Effector memory CD8-positive, alpha-beta T cell (primary cell): ENCODE measurements around the gene PLA2G6.
"Not testable (repeated sequence)": the region's sequence is repeated elsewhere in the genome, so short reads cannot be mapped to it uniquely, and the experiment has no call there.

Experiments
- ATAC-seq: fragments of 150-1000 bp; cut with Tn5 transposase; replicated peaks from 2 replicates; pipeline ENCODE4 v1.10.0; 2021; ENCODE audit warnings: mild to moderate bottlenecking, moderate library complexity
- DNase-seq, 3 experiments: peaks; one replicate each; pipeline ENCODE4 v3.0.0; 2021
- H3K27ac Mint-ChIP-seq, 2 donors: one replicate each; pipeline ENCODE4 v1.8.0; 2022; ENCODE audit warnings: mild to moderate bottlenecking in 2 of 2, mixed read lengths in 2 of 2, moderate library complexity in 2 of 2
- H3K27me3 Mint-ChIP-seq, 2 donors: one replicate each; pipeline ENCODE4 v1.8.0; 2022; ENCODE audit warnings: mixed read lengths in 2 of 2
- H3K36me3 Mint-ChIP-seq: one replicate; pipeline ENCODE4 v1.8.0; 2022; ENCODE audit warnings: mild to moderate bottlenecking, moderate library complexity, mixed read lengths; ENCODE audit not compliant: insufficient read depth
- H3K4me1 Mint-ChIP-seq, 2 donors: one replicate each; pipeline ENCODE4 v1.8.0; 2022; ENCODE audit warnings: low read depth in 2 of 2, mixed read lengths in 2 of 2
- H3K4me3 Mint-ChIP-seq, 2 donors: one replicate each; pipeline ENCODE4 v1.8.0; 2022; ENCODE audit warnings: mild to moderate bottlenecking in 2 of 2, mixed read lengths in 2 of 2, moderate library complexity in 2 of 2
- H3K9me3 Mint-ChIP-seq, 2 donors: one replicate each; pipeline ENCODE4 v1.8.0; 2022; ENCODE audit warnings: mixed read lengths in 2 of 2

PLA2G6 gene

DNA sequence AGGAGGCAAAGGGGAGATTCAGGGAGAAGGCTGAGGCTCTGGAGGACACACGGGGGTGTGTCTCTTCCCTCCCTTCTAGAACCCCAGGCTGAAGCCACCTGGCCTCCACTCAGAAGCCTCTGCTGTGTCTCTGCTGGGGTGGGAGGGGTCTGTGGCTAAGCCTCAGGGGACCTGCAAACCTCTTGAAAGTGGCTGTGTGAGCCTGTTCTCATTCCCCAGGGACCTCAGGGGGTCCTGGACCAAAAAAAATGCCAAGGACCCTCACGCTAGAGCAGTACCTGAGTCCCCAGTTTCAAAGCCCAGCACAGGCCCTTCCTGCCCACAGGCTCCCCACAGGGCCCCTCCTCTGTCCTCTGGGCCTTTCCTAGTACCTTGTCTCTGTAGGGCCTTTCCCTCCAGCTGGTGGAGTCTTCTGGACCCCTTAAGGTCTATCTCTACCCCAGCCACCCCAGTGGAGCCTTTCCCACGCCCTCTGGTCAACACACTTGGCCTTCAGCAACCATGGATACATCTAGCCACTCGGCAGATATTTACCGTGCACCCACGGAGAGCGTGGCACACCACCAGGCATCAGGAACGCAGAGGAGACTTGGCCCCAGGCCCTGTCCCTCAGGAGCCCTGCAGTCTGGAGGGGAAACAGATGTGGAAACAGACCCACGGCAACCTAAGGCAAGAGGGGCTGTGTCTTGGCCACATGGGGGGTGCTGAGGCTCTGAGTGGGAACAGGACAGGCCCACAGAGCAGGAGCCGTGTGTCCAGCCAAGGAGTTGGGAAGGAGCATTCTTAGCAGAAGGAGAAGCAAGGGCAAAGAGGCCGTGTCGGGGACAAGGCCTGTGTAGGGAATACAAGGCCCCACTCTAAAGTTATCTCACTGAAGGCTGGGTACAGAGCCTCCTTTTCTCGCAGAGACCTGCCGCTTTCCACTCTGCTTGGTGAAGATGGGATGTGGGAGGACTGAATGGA is 18.5 kb downstream of the PLA2G6 start:
- ATAC-seq (no peak), DNase-seq (no peak)
- Mint-ChIP-seq H3K9me3 (no peaks in the 10 kb centered on the region), H3K4me1 (peaks cover 16 to 25% of the 10 kb centered on the region in 2 donors), H3K36me3 (peaks cover 20% of the 10 kb centered on the region), H3K27me3 (no peaks in the 10 kb centered on the region), H3K27ac (peak overlapping the region in 1 of 2 donors; percentile 62), H3K4me3 (no peak overlapping the region)

DNA sequence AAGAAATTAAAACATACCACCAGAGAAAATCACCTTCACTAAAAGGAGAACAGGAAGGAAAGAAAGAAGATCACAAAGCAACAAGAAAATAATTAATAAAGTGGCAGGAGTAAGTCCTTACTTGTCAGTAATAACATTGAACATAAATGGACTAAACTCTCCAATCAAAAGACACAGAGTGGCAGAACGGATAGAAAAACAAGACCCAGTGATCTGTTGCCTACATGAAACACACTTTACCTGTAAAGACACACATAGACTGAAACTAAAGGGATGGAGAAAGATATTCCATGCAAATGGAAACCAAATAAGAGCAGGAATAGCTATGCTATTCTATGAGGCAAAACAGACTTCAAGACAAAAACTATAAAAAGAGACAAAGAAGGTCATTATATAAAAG is 25.9 kb downstream of the PLA2G6 start:
- H3K27me3 Mint-ChIP-seq: no peaks in the 10 kb centered on the region
- H3K9me3 Mint-ChIP-seq: no peaks in the 10 kb centered on the region
- peaks cover 4% of the 10 kb centered on the region for H3K36me3 Mint-ChIP-seq
- DNase-seq (no peak), ATAC-seq (no peak)
- no peak overlapping the region for H3K27ac Mint-ChIP-seq
- peaks cover 4 to 24% of the 10 kb centered on the region in 2 donors for H3K4me1 Mint-ChIP-seq
- H3K4me3 Mint-ChIP-seq: no peak overlapping the region

DNA sequence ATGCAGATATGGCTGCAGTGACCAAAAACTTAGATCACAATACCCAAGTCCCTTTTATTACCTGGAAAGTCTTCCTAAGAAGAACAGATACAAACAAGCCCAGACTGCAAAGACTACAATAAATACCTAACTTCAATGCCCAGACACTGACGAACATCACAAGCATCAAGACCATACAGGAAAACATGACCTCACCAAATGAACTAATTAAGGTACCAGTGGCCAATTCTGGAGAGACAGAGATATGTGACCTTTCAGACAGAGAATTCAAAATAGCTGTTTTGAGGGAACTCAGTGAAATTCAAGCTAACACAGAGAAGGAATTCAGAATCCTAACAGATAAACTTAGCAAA is 27.1 kb downstream of the PLA2G6 start:
- DNase-seq, ATAC-seq, H3K9me3 Mint-ChIP-seq, H3K36me3 Mint-ChIP-seq, H3K27ac Mint-ChIP-seq, H3K27me3 Mint-ChIP-seq, H3K4me3 Mint-ChIP-seq: not testable (repeated sequence)
- peaks cover 4 to 21% of the 10 kb centered on the region in 2 donors for H3K4me1 Mint-ChIP-seq

DNA sequence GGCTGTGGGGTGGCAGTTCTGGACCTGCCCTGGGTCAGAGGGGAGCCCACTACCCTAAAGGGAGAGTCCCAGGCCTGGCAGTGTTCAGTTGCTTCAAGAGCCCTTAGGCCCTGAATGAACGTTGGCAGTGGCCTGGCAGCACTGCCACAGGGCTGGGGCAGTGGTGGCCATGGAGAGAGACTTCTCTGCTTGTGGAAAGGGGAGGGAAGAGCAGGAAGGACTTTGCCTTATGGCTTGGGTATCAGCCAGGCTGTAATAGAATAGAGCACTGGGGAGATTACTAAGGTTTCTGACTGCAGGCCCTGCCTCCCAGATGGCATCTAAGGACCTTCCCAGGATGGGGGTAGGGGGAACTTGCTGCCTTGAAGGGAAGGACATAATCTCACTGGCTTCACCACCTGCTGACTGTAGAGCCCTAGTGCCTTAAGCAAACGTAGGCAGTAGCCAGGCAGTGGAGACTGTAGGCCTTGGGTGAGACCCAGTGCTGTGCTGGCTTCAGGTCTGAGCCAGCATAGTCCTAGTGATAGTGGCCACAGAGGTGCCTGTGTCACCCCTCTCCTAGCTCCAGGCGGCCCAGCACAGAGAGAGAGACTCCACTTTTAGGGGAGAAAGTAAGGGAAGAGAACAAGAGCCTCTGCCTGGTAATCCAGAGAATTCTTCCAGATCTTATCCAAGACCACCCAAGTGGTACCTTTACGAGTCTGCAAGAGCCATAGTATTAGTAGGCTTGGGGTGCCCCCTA is 27.6 kb downstream of the PLA2G6 start:
- DNase-seq (no peak), ATAC-seq (no peak)
- Mint-ChIP-seq H3K9me3 (no peaks in the 10 kb centered on the region), H3K4me1 (peaks cover 4 to 19% of the 10 kb centered on the region in 2 donors), H3K4me3 (no peak overlapping the region), H3K27me3 (no peaks in the 10 kb centered on the region), H3K36me3 (no peaks in the 10 kb centered on the region), H3K27ac (peak overlapping the region in 1 of 2 donors; percentile 51)

DNA sequence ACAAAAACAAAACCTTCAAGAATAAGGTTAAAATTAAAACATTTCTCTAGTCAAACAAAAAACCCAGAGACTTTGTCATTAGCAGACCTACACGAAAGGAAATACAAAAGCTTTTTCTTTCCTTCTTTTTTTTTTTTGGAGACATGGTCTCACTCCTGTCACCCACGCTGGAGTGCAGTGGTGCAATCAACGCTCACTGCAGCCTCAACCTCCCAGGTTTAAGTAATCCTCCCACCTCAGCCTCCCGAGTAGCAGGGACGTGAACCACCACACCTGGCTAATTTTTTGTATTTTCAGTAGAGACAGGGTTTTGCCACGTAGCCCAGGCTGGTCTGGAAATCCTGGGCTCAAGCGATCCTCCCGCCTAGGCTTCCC is 30.5 kb downstream of the PLA2G6 start:
- Mint-ChIP-seq H3K4me1 (peaks cover 4 to 10% of the 10 kb centered on the region in 2 donors), H3K9me3 (no peaks in the 10 kb centered on the region), H3K36me3 (peaks cover 3% of the 10 kb centered on the region), H3K27ac (no peak overlapping the region), H3K27me3 (no peaks in the 10 kb centered on the region), H3K4me3 (no peak overlapping the region)
- ATAC-seq (no peak), DNase-seq (no peak)

DNA sequence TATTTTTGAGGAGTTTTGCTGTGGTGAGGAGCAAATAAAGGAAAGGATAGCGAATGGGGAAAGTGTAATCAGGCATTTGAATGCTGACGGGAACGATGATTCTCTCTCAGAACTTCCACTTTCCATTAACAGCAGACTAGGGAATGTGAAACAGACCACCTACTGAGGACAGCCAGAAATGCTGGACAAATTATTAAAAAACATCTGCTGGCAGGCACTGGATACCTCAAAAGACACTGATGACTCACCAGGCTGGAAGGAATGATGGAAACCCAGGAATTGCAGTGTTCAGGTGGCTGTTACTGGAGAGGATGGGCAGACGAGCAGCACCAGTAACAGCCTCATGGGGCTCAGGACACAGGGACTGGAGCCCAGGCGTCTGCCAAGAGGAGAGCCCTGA is 33.4 kb downstream of the PLA2G6 start:
- Mint-ChIP-seq H3K27ac (no peak overlapping the region), H3K4me3 (no peak overlapping the region), H3K4me1 (peaks cover 8 to 10% of the 10 kb centered on the region in 2 donors), H3K27me3 (no peaks in the 10 kb centered on the region), H3K9me3 (no peaks in the 10 kb centered on the region), H3K36me3 (peaks cover 17% of the 10 kb centered on the region)
- DNase-seq: no peak
- no peak for ATAC-seq

DNA sequence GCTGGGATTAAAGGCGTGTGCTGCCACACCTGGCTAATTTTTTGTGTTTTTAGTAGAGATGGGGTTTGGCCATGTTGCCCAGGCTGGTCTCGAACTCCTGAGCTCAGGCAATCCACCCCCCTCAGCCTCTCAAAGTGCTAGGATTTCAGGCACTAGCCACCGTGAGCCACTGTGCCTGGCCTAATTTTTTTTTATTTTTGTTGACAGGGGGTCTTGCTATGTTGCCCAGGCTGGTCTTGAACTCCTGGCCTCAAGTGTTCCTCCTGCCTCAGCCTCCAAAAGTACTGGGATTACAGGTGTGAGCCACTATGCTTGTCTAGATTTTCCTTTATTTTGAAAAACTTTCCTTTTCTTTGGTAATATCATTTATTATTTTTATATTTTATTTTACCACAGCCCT is 35.5 kb downstream of the PLA2G6 start:
- H3K36me3 Mint-ChIP-seq: peaks cover 19% of the 10 kb centered on the region
- peaks cover 8 to 16% of the 10 kb centered on the region in 2 donors for H3K4me1 Mint-ChIP-seq
- H3K27ac Mint-ChIP-seq, H3K27me3 Mint-ChIP-seq, ATAC-seq, H3K4me3 Mint-ChIP-seq, H3K9me3 Mint-ChIP-seq, DNase-seq: not testable (repeated sequence)

GRCh38 chr22:38144025-38144405 is 37.6 kb downstream of the PLA2G6 start:
- no peak for ATAC-seq
- H3K27me3 Mint-ChIP-seq: no peaks in the 10 kb centered on the region
- H3K27ac Mint-ChIP-seq: peak overlapping the region; percentile 84 to 85

DNA sequence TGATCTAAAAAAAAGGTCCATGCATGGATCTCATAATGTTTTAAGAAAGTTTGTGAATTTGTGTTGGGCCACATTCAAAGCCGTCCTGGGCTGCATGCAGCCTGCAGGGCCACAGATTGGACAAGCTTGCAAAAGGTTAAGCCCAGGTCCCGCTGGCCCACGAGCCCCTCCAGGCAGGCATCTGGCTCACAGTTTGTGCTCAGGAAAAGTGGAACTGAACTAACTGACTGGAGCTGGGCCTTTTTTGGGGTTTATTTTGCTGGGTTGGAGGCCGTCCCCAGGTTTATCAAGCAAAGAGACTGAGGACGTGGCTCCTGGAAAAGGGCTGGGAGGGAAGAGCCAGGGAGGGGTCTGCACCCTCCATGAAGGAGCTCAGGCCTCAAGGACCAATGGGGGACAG is 39.0 kb downstream of the PLA2G6 start:
- no peaks in the 10 kb centered on the region for H3K9me3 Mint-ChIP-seq
- H3K36me3 Mint-ChIP-seq: peaks cover 17% of the 10 kb centered on the region
- H3K27me3 Mint-ChIP-seq: no peaks in the 10 kb centered on the region
- peaks cover 8 to 11% of the 10 kb centered on the region in 2 donors for H3K4me1 Mint-ChIP-seq
- H3K27ac Mint-ChIP-seq: peak overlapping the region; percentile 84 to 85
- H3K4me3 Mint-ChIP-seq: no peak overlapping the region
- ATAC-seq: no peak
- DNase-seq: no peak

More at GRCh38 chr22:38144025-38144405, 37.6 kb downstream of the PLA2G6 start:
- Mint-ChIP-seq H3K36me3 (peaks cover 20% of the 10 kb centered on the region), H3K4me1 (peaks cover 8 to 16% of the 10 kb centered on the region in 2 donors), H3K4me3 (peak overlapping the region; percentile 65 to 68), H3K9me3 (no peaks in the 10 kb centered on the region)
- no peak for DNase-seq

DNA sequence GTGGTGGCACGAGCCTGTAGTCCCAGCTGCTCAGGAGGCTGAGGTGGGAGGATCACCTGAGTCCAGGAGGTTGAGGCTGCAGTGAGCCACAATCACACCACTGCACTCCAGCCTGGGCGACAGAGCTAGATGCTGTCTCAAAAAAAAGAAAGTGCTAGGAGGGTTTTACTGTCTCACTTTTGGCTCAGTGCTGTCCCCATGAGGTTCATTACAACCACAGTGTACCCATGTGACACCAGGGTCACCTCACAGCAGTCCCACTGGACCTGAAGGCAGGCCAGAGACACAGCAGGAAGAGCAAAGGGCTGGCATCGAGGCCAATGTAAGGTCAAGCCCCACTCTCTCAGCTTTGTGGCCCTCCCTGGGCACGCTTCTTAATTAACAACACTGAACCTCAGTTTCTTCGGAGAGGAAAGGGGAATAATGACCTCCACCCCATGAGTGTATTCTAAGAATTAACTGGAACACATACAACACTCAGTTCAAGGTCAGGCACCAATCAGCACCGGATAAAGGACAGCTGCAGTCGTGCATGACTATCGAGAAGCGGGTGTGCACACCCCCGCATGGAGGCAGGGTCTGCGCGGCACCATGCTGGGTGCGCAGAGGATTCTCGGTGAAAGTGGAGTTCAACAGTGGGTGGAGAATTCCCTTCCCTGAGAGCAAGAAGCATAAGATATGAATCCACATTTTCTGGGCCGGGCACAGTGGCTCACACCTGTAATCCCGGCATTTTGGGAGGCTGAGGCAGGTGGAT is 40.2 kb downstream of the PLA2G6 start:
- Mint-ChIP-seq H3K9me3 (no peaks in the 10 kb centered on the region), H3K36me3 (peaks cover 17% of the 10 kb centered on the region), H3K4me1 (peaks cover 8 to 11% of the 10 kb centered on the region in 2 donors), H3K4me3 (no peak overlapping the region), H3K27me3 (no peaks in the 10 kb centered on the region), H3K27ac (no peak overlapping the region)
- DNase-seq: no peak
- no peak for ATAC-seq

GRCh38 chr22:38139901-38140300 is 41.7 kb downstream of the PLA2G6 start:
- no peaks in the 10 kb centered on the region for H3K27me3 Mint-ChIP-seq
- no peaks in the 10 kb centered on the region for H3K9me3 Mint-ChIP-seq
- DNase-seq: no peak
- H3K4me3 Mint-ChIP-seq: no peak overlapping the region
- H3K27ac Mint-ChIP-seq: no peak overlapping the region
- H3K36me3 Mint-ChIP-seq: peaks cover 14% of the 10 kb centered on the region
- H3K4me1 Mint-ChIP-seq: peaks cover 8 to 13% of the 10 kb centered on the region in 2 donors
- no peak for ATAC-seq

DNA sequence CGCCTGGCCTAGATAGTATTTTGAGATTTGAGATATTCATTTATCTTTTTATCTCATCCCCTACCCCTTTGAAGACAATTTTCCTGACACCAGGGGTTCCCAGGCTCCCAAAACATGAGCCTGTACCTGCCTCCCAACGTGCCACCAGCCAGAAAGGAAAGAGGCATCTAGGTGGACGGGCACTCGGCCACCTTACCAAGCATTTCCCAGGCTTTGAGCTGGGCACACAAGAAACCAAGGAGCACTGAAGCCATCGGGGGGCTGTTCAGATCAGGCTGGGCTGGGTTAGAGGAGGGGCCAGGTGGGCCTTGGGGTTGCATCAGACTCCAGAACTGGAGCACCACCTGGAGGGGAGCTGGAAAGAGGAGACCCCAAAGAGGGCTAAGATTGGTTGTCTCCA is 42.7 kb downstream of the PLA2G6 start:
- Mint-ChIP-seq H3K27me3 (no peaks in the 10 kb centered on the region), H3K9me3 (no peaks in the 10 kb centered on the region), H3K27ac (no peak overlapping the region), H3K4me3 (no peak overlapping the region), H3K36me3 (peaks cover 14% of the 10 kb centered on the region), H3K4me1 (peaks cover 8 to 12% of the 10 kb centered on the region in 2 donors)
- ATAC-seq (no peak), DNase-seq (no peak)
